CD14-positive monocyte (primary cell): ENCODE data around the gene STMN1. TPM values are rescaled to one million over a fixed set of nuclear protein-coding genes. Genes with fewer than 3 reads are reported as not detected.

Experiments
- DNase-seq, 3 donors: peaks; one replicate each; pipeline ENCODE4 v3.0.0-alpha.2; 2011 to 2022
- H2AFZ ChIP-seq: 2 replicates; pipeline ENCODE4 v1.6.0; 2012; ENCODE audit warnings: mild to moderate bottlenecking, low read depth, low read length, inconsistent platforms; ENCODE audit not compliant: insufficient read depth, poor library complexity, severe bottlenecking
- H3K27ac ChIP-seq, 2 donors: 1 replicate in 1 of 2; 2 replicates in 1 of 2; pipeline ENCODE4 v1.5.1; 2012 to 2013; ENCODE audit warnings: low read length in 2 of 2, control low read depth in 1 of 2, inconsistent platforms in 1 of 2, low read depth in 1 of 2, mild to moderate bottlenecking in 1 of 2
- H3K27me3 ChIP-seq, 2 donors: one replicate each; pipeline versions ENCODE4 v1.6.0 to v1.6.1; 2011 to 2013; ENCODE audit warnings: low read length in 2 of 2; ENCODE audit not compliant: control insufficient read depth in 2 of 2, insufficient read depth in 2 of 2
- H3K36me3 ChIP-seq, 2 donors: replicated peaks in 1 of 2; 1 replicate in 1 of 2; 2 replicates in 1 of 2; pipeline versions ENCODE4 v1.5.1 to v1.6.1; 2012 to 2013; ENCODE audit warnings: low read length in 2 of 2, control low read depth in 1 of 2, inconsistent platforms in 1 of 2, mild to moderate bottlenecking in 1 of 2; ENCODE audit not compliant: insufficient read depth in 2 of 2, control insufficient read depth in 1 of 2
- H3K4me1 ChIP-seq, 2 donors: 1 replicate in 1 of 2; 2 replicates in 1 of 2; pipeline versions ENCODE4 v1.5.1 to v1.6.1; 2012 to 2013; ENCODE audit warnings: low read length in 2 of 2, control low read depth in 1 of 2, inconsistent platforms in 1 of 2, mild to moderate bottlenecking in 1 of 2, moderate library complexity in 1 of 2; ENCODE audit not compliant: insufficient read depth in 2 of 2, control insufficient read depth in 1 of 2
- H3K4me2 ChIP-seq: replicated peaks from 2 replicates; pipeline ENCODE3; 2012; ENCODE audit warnings: low read length, moderate library complexity, mild to moderate bottlenecking; ENCODE audit not compliant: poor library complexity, severe bottlenecking; ENCODE audit errors: extremely low read depth
- H3K4me3 ChIP-seq, 3 experiments: fragments of 200-600 bp in 1 of 3; sonication (generic) in 1 of 3; replicated peaks in 1 of 3; 1 replicate in 2 of 3; 2 replicates in 1 of 3; pipeline ENCODE4 v1.5.1; 2011 to 2013; ENCODE audit warnings: low read length in 3 of 3, mild to moderate bottlenecking in 3 of 3, control low read depth in 2 of 3, low read depth in 2 of 3, inconsistent platforms in 1 of 3, moderate library complexity in 1 of 3
- H3K79me2 ChIP-seq: 2 replicates; pipeline ENCODE4 v1.6.0; 2012; ENCODE audit warnings: mild to moderate bottlenecking, control low read depth, inconsistent platforms, low read length, moderate library complexity; ENCODE audit not compliant: insufficient read depth
- H3K9ac ChIP-seq: 2 replicates; pipeline ENCODE4 v1.6.0; 2017; ENCODE audit warnings: low read length, mild to moderate bottlenecking; ENCODE audit not compliant: insufficient read depth, poor library complexity, severe bottlenecking
- H3K9me3 ChIP-seq, 2 donors: replicated peaks in 1 of 2; 1 replicate in 1 of 2; 2 replicates in 1 of 2; pipeline versions ENCODE4 v1.5.1 to v1.6.1; 2012 to 2013; ENCODE audit warnings: low read length in 2 of 2, control low read depth in 1 of 2; ENCODE audit not compliant: control insufficient read depth in 1 of 2, insufficient read depth in 1 of 2
- H4K20me1 ChIP-seq: 2 replicates; pipeline ENCODE4 v1.6.0; 2012; ENCODE audit warnings: mild to moderate bottlenecking, low read length, control low read depth, moderate library complexity; ENCODE audit not compliant: insufficient read depth
- H3K27ac Mint-ChIP-seq, 7 donors: one replicate each; pipeline ENCODE4 v1.8.0; 2020; ENCODE audit warnings: mild to moderate bottlenecking in 7 of 7, mixed read lengths in 7 of 7, moderate library complexity in 6 of 7, inconsistent platforms in 2 of 7
- H3K27me3 Mint-ChIP-seq, 3 donors: one replicate each; pipeline ENCODE4 v1.8.0; 2021 to 2022; ENCODE audit warnings: low read depth in 3 of 3, mild to moderate bottlenecking in 3 of 3, mixed read lengths in 3 of 3, moderate library complexity in 3 of 3, inconsistent platforms in 1 of 3
- H3K36me3 Mint-ChIP-seq, 2 donors: one replicate each; pipeline ENCODE4 v1.8.0; 2020; ENCODE audit warnings: mixed read lengths in 2 of 2, inconsistent platforms in 1 of 2, mild to moderate bottlenecking in 1 of 2
- H3K4me1 Mint-ChIP-seq: one replicate; pipeline ENCODE4 v1.8.0; 2020; ENCODE audit warnings: mild to moderate bottlenecking, mixed read lengths
- H3K4me3 Mint-ChIP-seq, 2 donors: one replicate each; pipeline ENCODE4 v1.8.0; 2020; ENCODE audit warnings: mild to moderate bottlenecking in 2 of 2, mixed read lengths in 2 of 2, moderate library complexity in 1 of 2
- H3K9me3 Mint-ChIP-seq, 7 donors: one replicate each; pipeline ENCODE4 v1.8.0; 2020 to 2022; ENCODE audit warnings: mixed read lengths in 7 of 7, mild to moderate bottlenecking in 6 of 7, moderate library complexity in 6 of 7, inconsistent platforms in 2 of 7
- CTCF ChIP-seq: fragments of 200-600 bp; IDR thresholded peaks from one replicate; pipeline ENCODE4 v1.8.0; 2022; ENCODE audit warnings: antibody characterized with exemption, mild to moderate bottlenecking
- WGBS: methylation state at CpG from one replicate; pipeline ENCODE4 v1.1.5; 2013; ENCODE audit warnings: missing lambda C conversion rate; ENCODE audit not compliant: insufficient coverage; 5-methylcytosine and 5-hydroxymethylcytosine counted together
- intact Hi-C, 2 donors: fragments of 100-400 bp; cut with micrococcal nuclease; formaldehyde crosslinking; loops; one replicate each; pipeline versions ENCODE4 v1.15.0 to v1.15.1; 2023
- polyA plus RNA-seq, 3 donors: library from polyadenylated mRNA; depleted of rRNA in 1 of 3; unstranded in 2 of 3; stranded (reverse) in 1 of 3; fragments of 300-500 nt in 2 of 3; fragments of >200 nt in 1 of 3; fragmentation: Illumina TruSeq in 2 of 3; gene quantifications; 1 replicate in 2 of 3; 2 replicates in 1 of 3; pipeline ENCODE4 v1.2.3, GENCODE V29; 2012 to 2021

STMN1 gene
- polyA plus RNA-seq, 3 donors = 1.5 to 8.1 (median 3.5) TPM

- H3K9me3 Mint-ChIP-seq = no peaks in the 10 kb centered on the region
- no peaks in the 10 kb centered on the region for H3K79me2 ChIP-seq
- WGBS = 100% methylated on average over 1 of the region's 1 CpG
- intact Hi-C loops = no loop called here
- no peaks in the 10 kb centered on the region for H3K4me1 Mint-ChIP-seq
- no peak overlapping the region for H3K4me3 Mint-ChIP-seq
- no peak for TF ChIP-seq CTCF
- peaks cover 7% of the 10 kb centered on the region in 2 donors for H3K36me3 Mint-ChIP-seq
- no peak overlapping the region for H3K9ac ChIP-seq
- peak overlapping the region in 1 of 7 donors; percentile 6 for H3K27ac Mint-ChIP-seq
- no peak overlapping the region for H2AFZ ChIP-seq
- H3K27me3 Mint-ChIP-seq = peaks cover 0 to 1% (median 0%) of the 10 kb centered on the region in 3 donors
- no peak for DNase-seq
- no peak overlapping the region for H3K27ac ChIP-seq
- H3K4me1 ChIP-seq = no peaks in the 10 kb centered on the region
- no peaks in the 10 kb centered on the region for H3K27me3 ChIP-seq
- no peaks in the 10 kb centered on the region for H4K20me1 ChIP-seq
- no peak overlapping the region for H3K4me3 ChIP-seq
- no peak overlapping the region for H3K4me2 ChIP-seq
- H3K36me3 ChIP-seq = no peaks in the 10 kb centered on the region
- H3K9me3 ChIP-seq = no peaks in the 10 kb centered on the region
Measured at GRCh38 chr1:25885602-25886001, 20.6 kb downstream of the STMN1 start.

GRCh38 chr1:25881266-25881665 is 25.0 kb downstream of the STMN1 start:
- no peak overlapping the region for H3K27ac ChIP-seq
- H3K4me1 ChIP-seq = peaks cover 3 to 5% of the 10 kb centered on the region in 2 donors
- H3K9me3 Mint-ChIP-seq = no peaks in the 10 kb centered on the region
- no peak overlapping the region for H3K27ac Mint-ChIP-seq
- H3K9ac ChIP-seq = no peak overlapping the region
- WGBS = 93% methylated on average over 10 of the region's 11 CpGs
- no peak for DNase-seq
- H2AFZ ChIP-seq = no peak overlapping the region
- no peaks in the 10 kb centered on the region for H3K36me3 Mint-ChIP-seq
- peaks cover 0 to 6% (median 2%) of the 10 kb centered on the region in 3 donors for H3K27me3 Mint-ChIP-seq
- TF ChIP-seq CTCF = no peak
- H3K36me3 ChIP-seq = no peaks in the 10 kb centered on the region
- no peaks in the 10 kb centered on the region for H3K9me3 ChIP-seq
- no peak overlapping the region for H3K4me3 Mint-ChIP-seq
- intact Hi-C loops = no loop called here
- no peaks in the 10 kb centered on the region for H4K20me1 ChIP-seq
- no peak overlapping the region for H3K4me3 ChIP-seq
- H3K4me2 ChIP-seq = no peak overlapping the region
- H3K27me3 ChIP-seq = no peaks in the 10 kb centered on the region
- H3K4me1 Mint-ChIP-seq = peaks cover 6% of the 10 kb centered on the region
- no peaks in the 10 kb centered on the region for H3K79me2 ChIP-seq
